ENCODE results near the gene ACCSL. TPM values are rescaled to one million over a fixed set of nuclear protein-coding genes. Genes with fewer than 3 reads are reported as not detected.

ACCSL gene
- not detected in 2 replicates for total RNA-seq (ENCODE audit: low replicate concordance)

DNA sequence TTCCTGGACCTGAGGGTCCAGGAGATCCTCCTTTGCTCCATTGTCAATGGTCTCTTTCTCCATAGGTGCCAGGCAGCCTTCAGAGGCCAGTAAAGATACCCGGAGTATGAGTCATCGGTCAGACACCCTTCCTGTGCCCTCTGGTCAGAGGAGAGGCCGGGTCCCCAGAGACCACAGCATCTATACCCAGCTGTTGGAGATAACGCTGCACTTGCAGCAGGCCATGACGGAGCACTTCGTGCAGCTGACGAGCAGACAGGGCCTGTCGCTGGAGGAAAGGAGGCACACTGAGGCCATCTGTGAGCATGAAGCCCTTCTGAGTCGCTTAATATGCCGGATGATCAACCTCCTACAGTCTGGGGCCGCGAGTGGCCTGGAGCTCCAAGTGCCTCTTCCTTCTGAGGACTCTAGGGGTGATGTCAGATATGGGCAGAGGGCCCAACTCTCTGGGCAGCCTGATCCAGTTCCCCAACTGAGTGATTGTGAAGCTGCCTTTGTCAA, at the start of gene ACCSL:
Gene ACCSL (plus strand): TSS at position 51 of the 501 bp plus-strand sequence. CDS start 56 bp downstream, at position 107.
- Mint-ChIP-seq H3K4me1 (peaks cover 7% of the 10 kb centered on the region), H3K27ac (no peak within 1 kb of the TSS), H3K4me3 (peak within 1 kb of the TSS; percentile 17), H3K36me3 (no peaks in the 10 kb centered on the region), H3K9me3 (no peaks in the 10 kb centered on the region), H3K27me3 (ENCODE audit: insufficient read depth, low read depth) (peaks cover 2% of the 10 kb centered on the region)
- H3K79me2 ChIP-seq (ENCODE audit: low read depth): no peaks in the 10 kb centered on the region
- no peak for DNase-seq (ENCODE audit: low spot score)
- H4K20me1 ChIP-seq (ENCODE audit: low read depth): no peaks in the 10 kb centered on the region
- no peak within 1 kb of the TSS for H3K4me2 ChIP-seq
- no peaks in the 10 kb centered on the region for H3K4me1 ChIP-seq
- H3K27ac ChIP-seq: no peak within 1 kb of the TSS
- no peaks in the 10 kb centered on the region for H3K9me3 ChIP-seq (ENCODE audit: low read depth)
- no peak for TF ChIP-seq EZH2 (IDR thresholded peaks at IDR 0.05)
- TF ChIP-seq, protein P1, sequence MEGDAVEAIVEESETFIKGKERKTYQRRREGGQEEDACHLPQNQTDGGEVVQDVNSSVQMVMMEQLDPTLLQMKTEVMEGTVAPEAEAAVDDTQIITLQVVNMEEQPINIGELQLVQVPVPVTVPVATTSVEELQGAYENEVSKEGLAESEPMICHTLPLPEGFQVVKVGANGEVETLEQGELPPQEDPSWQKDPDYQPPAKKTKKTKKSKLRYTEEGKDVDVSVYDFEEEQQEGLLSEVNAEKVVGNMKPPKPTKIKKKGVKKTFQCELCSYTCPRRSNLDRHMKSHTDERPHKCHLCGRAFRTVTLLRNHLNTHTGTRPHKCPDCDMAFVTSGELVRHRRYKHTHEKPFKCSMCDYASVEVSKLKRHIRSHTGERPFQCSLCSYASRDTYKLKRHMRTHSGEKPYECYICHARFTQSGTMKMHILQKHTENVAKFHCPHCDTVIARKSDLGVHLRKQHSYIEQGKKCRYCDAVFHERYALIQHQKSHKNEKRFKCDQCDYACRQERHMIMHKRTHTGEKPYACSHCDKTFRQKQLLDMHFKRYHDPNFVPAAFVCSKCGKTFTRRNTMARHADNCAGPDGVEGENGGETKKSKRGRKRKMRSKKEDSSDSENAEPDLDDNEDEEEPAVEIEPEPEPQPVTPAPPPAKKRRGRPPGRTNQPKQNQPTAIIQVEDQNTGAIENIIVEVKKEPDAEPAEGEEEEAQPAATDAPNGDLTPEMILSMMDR (IDR thresholded peaks at IDR 0.05): no peak
- no peak for TF ChIP-seq EZH2phosphoT487 (IDR thresholded peaks at IDR 0.05)
- no peak within 1 kb of the TSS for H3K4me3 ChIP-seq
- H3K9ac ChIP-seq: no peak within 1 kb of the TSS
- H3F3A ChIP-seq (ENCODE audit: low read depth): no peaks in the 10 kb centered on the region
- no peaks in the 10 kb centered on the region for H3K36me3 ChIP-seq
- H2AFZ ChIP-seq (replicated peaks): no peak within 1 kb of the TSS
- peaks cover 11% of the 10 kb centered on the region for H3K27me3 ChIP-seq

DNA sequence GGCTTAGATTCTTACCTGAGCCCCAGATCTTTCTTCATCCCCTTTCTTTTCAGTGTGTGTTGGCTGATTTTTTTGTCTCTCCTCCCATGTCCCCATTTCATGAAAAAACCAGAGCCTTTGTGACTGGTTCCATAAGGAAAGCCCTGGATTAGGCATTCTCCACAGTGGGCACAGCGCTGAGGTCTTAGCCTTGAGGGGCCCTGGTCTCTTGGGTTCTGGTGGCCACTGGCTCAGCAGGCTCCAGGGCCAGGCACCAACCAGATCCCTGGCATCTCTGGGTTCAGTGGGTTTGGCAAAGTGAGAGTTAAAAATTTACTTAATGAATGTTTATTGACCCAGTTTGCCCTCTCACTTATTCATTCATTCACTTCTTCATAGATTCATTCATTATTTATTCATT, 49.5 kb upstream of the ACCSL start:
- Histone ChIP-seq H4K20me1 (ENCODE audit: low read depth) (no peaks in the 10 kb centered on the region), H3K4me3 (no peak overlapping the region), H3K36me3 (no peaks in the 10 kb centered on the region), H3F3A (ENCODE audit: low read depth) (no peaks in the 10 kb centered on the region), H3K27ac (no peak overlapping the region), H3K79me2 (ENCODE audit: low read depth) (no peaks in the 10 kb centered on the region), H3K9me3 (ENCODE audit: low read depth) (no peaks in the 10 kb centered on the region), H3K9ac (no peak overlapping the region), H2AFZ (replicated peaks) (no peak overlapping the region), H3K27me3 (no peaks in the 10 kb centered on the region), H3K4me2 (no peak overlapping the region), H3K4me1 (peaks cover 11% of the 10 kb centered on the region)
- H3K27me3 Mint-ChIP-seq (ENCODE audit: insufficient read depth, low read depth): peaks cover 4% of the 10 kb centered on the region
- H3K9me3 Mint-ChIP-seq: no peaks in the 10 kb centered on the region
- DNase-seq (ENCODE audit: low spot score): no peak
- no peaks in the 10 kb centered on the region for H3K36me3 Mint-ChIP-seq
- no peak overlapping the region for H3K27ac Mint-ChIP-seq
- peaks cover 18% of the 10 kb centered on the region for H3K4me1 Mint-ChIP-seq
- TF ChIP-seq, protein P1 (IDR thresholded peaks at IDR 0.05): no peak
- TF ChIP-seq EZH2 (IDR thresholded peaks at IDR 0.05): no peak
- TF ChIP-seq EZH2phosphoT487 (IDR thresholded peaks at IDR 0.05): no peak
- no peak overlapping the region for H3K4me3 Mint-ChIP-seq

DNA sequence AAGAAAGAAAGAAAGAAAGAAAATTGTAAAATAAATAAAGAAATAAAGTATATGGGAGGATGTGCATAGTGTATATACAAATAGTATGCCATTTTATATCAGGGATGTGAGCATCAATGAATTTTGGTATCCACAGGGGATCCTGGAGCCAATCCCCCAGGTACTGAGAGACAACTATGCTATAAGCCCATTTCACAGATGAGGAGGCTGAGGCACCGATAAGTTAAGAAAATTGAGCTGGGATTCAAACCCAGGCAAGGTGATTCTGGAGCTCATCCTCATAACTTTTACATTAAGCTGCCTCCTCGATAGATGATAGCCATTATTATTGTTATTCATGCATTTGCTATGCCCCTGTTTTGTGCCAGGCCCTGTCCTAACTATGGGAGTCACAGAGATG, 47.0 kb upstream of the ACCSL start:
- H3K36me3 ChIP-seq: no peaks in the 10 kb centered on the region
- H3K27me3 ChIP-seq: no peaks in the 10 kb centered on the region
- H3F3A ChIP-seq (ENCODE audit: low read depth): peaks cover 16% of the 10 kb centered on the region
- no peaks in the 10 kb centered on the region for H3K79me2 ChIP-seq (ENCODE audit: low read depth)
- Mint-ChIP-seq H3K27ac (no peak overlapping the region), H3K4me1 (peaks cover 32% of the 10 kb centered on the region), H3K4me3 (no peak overlapping the region), H3K9me3 (no peaks in the 10 kb centered on the region), H3K27me3 (ENCODE audit: insufficient read depth, low read depth) (peaks cover 7% of the 10 kb centered on the region), H3K36me3 (no peaks in the 10 kb centered on the region)
- no peak overlapping the region for H2AFZ ChIP-seq (replicated peaks)
- no peaks in the 10 kb centered on the region for H4K20me1 ChIP-seq (ENCODE audit: low read depth)
- H3K27ac ChIP-seq: no peak overlapping the region
- peaks cover 29% of the 10 kb centered on the region for H3K4me1 ChIP-seq
- TF ChIP-seq EZH2 (IDR thresholded peaks at IDR 0.05) (no peak), EZH2phosphoT487 (IDR thresholded peaks at IDR 0.05) (no peak)
- no peak overlapping the region for H3K4me3 ChIP-seq
- no peak overlapping the region for H3K9ac ChIP-seq
- no peak for DNase-seq (ENCODE audit: low spot score)
- no peak overlapping the region for H3K4me2 ChIP-seq
- no peaks in the 10 kb centered on the region for H3K9me3 ChIP-seq (ENCODE audit: low read depth)

All from neural progenitor cell (in vitro differentiated cells).